HTERT RPE-1 (cell line): Measurements from ENCODE around the gene MADD.

ENCODE experiments used
- in situ Hi-C: fragments of 300-500 bp; cut with MboI; formaldehyde crosslinking; loops from 4 replicates; pipeline ENCODE4 v1.14.3; 2020; ENCODE audit warnings: low sequenced_read_pairs

The MADD gene

DNA sequence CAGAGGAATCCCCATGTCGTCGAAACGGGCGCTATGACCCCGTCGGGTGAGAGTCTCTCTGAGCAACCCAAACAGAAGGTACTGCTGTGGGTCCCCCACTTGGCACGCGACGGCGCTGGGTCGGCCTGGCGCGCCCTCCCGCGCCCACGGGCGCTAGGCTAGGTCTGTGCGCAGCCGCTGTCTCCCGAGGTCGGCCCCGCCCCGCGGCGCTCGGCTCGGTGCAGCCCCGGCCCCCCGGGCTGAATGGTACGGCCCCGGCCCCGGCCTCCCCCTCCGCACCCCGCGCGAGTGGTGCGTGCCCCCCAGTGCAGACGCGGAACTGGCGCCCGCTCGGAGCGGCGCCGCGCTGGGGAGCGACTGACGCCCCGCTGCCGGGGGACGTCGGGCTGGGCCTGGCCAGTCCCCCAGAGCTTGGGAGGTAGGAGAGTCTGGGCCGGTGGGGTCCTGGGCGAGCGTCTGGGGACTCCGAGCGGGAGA lies at the start of gene MADD:
TSS of gene MADD (plus strand) at position 305 of the 477 bp plus-strand sequence.
- in situ Hi-C loops: no loop called here

DNA sequence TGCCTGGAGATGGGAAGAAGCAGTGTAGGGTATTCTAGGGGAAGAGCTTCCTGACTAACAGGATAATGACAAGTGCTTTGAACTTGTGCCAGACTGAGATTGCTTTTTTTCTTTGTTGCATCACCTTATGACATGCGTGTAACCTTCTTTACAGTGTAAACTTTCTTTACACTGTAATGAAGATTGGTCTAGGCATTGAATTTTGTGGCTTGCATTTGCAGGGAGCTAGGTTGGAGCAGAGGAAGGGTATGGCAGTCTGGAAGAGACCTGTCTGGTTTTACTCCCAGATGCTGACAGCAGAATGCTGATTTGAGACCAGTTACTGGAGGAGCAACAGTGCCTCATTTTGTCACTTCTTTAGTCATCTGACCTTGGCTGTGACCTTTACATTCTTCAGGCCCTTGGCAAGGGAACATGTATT lies 49.5 kb upstream of the MADD start:
- in situ Hi-C loops: no loop called here

DNA sequence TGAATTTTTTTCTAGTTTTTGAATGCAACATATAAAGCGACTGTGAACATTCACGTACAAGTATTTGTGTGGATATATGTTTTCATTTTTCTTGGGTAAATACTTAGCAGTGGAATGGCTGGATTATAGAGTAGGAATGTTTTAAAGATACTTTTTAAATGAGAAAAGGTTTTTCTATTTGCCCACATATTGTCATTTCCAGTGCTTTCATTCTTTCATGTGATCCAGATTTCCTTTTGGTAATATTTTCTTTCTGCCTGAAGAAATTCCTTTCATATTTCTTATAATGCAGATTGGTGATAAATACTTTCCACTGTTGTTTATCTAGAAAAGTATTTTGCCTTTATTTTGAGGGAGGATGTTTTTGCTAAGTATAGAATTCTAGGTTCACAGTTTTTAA lies 47.2 kb upstream of the MADD start:
- in situ Hi-C loops: no loop called here

DNA sequence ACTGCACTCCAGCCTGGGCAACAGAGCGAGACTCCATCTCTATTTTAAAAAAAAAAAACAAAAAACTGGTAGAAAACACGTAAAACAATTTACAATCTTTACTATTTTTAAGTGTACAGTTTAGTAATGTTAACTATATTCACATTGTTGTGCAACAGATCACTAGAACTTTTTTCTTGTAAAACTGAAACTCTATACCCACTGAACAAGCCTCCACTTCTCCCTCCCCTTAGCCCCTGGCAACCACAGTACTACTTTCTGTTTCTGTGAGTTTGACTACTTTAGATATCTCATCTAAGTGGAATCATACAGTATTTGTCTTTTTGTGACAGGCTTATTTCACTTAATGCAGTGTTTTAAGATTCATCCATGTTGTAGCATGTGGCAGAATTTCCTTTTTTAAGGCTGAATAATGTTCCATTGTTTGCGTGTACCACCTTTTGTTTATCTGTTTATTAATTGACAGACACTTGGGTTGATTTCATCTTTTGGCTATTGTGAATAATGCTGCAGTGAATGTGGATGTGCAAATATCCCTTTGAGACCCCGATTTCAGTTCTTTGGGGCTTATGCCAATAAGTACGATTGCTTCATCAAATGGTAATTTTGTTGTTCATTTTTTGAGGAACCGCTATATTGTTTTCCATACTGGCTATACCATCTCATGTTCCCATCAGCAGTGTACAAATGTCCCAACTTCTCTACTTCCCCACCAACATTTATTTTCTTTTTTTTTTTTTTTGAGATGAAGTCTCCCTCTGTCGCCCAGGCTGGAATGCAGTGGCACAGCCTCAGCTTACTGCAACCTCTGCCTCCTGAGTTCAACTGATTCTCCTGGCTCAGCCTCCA lies 44.2 kb upstream of the MADD start:
- in situ Hi-C loops: no loop called here

DNA sequence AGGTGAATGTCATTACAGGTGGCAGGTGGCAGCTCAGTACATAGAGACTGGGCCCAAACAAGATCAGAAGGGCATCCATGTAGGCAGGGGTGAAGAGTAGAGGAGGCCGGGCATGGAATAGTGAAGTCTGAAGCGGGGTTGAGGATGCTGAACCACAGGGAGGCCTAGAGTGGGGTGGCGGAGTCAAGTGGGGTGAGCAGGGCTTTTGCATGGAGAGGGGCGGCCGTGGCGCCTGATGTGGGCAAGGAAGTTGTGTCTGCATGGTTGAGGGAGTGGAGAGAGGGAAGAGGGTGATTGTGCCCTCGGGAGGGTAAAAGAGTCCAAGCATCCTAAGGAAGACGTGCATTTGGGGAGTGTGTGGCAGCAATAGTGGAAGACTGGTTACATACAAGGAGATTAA lies 40.8 kb upstream of the MADD start:
- in situ Hi-C loops: no loop called here

DNA sequence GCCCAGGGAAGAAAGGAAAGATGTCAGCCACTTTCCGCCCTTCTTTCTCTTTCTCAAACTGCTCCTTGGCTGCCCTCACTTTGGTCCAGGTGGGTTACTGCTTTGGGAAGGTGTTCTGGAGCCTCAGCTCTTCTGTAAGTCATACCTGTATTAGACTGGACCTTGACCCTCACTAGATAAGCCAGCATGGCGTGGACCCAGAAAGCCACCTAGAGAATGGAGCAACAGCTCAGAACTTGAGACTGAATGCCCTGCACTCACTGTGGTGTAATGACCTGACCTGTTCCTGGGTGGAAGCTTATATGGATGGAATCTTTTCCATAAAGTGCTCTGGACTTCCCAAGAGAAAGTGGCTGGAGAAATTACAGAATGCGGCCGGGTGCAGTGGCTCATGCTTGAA lies 36.9 kb upstream of the MADD start:
- in situ Hi-C loops: no loop called here

DNA sequence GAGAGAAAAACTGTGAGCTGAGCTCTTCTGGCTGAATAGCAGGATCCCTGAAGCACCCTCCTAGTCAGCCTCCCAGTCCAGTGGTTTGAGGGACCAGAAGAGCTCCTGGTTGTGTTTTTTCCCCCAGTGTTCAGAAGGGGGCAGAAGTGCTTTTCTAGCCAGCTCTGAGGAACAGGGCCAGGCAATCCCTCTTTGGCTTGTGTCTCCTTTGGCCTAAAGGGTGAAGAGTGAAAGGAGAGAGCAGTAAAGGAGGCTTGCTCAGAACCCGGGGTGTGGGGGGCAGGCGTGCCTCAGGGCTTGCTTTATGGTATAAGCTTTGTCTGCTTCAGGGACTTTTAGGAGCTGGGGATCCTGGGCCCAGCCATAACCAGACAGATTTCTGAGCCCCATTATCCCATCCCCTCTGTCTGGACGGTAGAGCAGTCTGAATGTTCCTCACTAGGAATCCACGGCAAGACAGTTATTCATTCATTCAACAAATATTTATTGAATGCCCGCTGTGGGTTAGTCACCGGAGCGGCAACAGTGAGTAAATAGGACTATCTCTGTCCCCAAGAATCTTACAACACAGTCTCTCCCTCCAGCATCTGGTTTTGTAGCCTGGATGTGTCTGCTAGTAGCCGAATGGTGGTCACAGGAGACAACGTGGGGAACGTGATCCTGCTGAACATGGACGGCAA lies 35.8 kb upstream of the MADD start:
- in situ Hi-C loops: no loop called here

DNA sequence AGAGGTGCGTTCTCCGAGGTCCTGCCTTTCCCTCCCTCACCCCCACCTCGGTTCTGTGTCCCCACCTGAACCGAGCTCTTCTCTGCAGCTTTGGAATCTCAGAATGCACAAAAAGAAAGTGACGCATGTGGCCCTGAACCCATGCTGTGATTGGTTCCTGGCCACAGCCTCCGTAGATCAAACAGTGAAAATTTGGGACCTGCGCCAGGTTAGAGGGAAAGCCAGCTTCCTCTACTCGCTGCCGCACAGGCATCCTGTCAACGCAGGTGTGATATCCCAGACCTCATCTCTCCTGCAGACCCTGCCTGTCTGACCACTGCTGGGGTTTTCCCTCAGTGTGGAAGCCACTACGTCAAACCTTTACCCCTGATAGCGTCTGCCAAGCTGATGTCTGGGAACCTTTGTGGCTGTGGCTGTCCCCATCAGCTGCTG lies 35.2 kb upstream of the MADD start:
- in situ Hi-C loops: no loop called here

DNA sequence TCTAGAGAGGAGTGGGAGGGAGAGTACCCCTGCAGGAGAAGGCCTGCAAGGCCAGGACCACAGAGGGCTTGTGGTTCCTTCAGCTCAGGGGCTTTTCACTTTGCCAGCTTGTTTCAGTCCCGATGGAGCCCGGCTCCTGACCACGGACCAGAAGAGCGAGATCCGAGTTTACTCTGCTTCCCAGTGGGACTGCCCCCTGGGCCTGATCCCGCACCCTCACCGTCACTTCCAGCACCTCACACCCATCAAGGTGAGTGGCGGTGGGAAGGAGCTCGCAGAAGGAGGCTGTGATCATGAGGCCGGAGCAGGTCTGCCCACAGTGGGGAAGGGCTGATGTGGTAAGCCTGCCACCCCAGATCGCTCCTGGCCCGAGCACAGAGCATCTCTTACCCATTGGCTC lies 34.8 kb upstream of the MADD start:
- in situ Hi-C loops: no loop called here

DNA sequence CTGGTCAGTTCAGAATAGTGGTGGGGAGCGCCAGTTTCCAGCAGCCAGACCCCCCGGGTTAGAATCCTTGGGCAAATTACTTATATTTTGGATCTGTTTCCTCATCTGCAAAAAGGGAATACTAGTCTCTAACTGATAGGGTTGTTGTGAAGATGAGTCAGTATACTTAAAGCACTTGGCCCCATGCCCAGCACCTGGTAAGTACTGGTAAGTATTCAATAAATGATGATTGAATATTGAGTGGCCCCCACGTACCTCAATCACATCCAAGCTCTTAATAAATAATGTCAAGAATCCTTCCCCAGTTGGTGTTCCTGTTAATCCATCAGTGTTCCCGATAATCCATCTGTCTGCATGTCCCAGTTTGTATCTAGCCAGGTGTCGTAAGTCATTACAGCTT lies 33.5 kb upstream of the MADD start:
- in situ Hi-C loops: no loop called here

DNA sequence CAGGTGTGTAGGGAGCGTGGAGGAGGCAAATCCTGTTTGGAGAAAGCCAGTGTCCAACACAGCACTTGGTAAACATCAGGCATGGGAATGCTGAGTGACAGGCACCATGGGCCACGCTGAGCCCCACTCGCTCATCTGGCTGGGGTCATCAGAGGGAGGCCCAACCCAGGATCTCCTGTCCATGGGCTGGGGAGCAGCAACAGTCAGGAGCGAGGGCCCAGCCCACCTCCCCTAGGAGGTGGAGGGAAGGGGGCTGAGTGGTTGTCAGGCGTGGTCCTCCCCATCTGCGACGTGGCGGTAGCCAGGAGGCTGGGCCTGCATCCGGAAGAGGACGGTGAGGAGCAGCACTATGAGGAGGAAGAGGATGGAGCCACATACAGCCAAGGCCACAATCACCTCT lies 30.1 kb upstream of the MADD start:
- in situ Hi-C loops: no loop called here

DNA sequence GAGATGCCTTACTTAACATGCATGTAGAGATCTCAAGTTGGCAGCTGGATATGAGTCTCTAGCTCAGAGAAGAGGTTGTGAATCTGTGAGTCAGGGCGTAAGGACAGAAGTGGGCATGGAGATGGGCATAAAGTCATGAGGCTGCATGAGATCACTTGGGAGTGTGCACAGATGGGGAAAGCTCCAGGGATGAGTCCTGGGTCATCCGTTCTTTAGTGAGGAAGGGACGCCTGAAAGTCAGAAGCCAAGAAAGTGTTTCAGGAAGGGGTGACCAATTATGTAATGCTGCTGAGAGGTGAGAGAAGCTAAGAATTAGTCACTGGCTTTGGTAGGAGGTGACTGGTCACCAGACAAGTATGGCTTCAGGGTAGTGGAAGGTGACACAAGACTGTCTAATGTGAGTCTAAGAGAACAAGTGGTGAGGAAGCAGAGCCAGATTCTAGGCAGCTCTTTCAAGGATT lies 28.1 kb upstream of the MADD start:
- in situ Hi-C loops: no loop called here

DNA sequence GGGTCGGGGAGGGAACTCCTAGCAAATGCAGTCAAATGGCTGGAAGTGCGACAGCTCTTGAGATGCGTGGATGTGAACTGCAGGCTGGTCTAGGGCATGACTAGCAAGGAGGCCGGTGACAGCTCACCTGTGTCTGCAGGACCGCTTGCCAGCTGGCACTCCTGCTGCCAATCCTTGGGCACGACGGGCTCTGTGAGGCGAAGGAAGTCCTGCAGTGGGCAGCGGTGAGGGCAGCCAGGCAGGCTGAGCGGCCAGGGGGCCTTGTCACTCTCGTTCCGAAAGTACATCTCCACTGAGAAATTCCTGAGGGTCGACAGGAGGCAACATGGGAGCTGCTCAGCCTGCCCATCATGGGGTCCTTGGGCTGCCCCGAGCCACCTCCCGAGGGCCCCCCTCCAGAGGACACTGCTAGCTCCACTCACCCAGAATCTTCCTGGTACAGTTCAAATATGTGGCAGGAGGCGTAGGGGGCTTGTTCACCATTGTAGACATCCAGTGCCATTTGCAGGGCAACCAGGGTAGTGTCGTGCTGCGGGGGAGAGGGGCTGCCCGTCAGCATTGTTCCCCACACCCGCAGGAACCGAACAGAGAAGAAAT lies 27.2 kb upstream of the MADD start:
- in situ Hi-C loops: no loop called here

DNA sequence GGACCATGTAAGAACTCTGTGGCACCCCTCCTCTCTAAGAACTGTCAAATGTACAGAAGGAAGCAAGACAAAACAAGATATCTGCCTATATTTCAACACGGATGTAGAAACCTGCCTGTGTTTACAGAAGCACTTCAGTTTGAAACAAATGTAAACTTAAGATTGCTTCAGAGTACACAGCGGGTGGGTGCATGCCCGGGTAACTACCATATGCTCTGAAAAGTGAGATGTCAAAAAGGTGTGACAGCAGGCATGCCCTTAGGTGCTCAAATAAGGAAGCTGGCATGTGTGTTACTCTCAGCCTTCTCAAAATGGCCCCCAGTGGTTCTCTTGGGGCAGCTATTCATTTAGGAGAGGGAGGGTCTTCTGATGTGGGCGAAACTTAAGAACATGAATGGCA lies 26.5 kb upstream of the MADD start:
- in situ Hi-C loops: no loop called here

DNA sequence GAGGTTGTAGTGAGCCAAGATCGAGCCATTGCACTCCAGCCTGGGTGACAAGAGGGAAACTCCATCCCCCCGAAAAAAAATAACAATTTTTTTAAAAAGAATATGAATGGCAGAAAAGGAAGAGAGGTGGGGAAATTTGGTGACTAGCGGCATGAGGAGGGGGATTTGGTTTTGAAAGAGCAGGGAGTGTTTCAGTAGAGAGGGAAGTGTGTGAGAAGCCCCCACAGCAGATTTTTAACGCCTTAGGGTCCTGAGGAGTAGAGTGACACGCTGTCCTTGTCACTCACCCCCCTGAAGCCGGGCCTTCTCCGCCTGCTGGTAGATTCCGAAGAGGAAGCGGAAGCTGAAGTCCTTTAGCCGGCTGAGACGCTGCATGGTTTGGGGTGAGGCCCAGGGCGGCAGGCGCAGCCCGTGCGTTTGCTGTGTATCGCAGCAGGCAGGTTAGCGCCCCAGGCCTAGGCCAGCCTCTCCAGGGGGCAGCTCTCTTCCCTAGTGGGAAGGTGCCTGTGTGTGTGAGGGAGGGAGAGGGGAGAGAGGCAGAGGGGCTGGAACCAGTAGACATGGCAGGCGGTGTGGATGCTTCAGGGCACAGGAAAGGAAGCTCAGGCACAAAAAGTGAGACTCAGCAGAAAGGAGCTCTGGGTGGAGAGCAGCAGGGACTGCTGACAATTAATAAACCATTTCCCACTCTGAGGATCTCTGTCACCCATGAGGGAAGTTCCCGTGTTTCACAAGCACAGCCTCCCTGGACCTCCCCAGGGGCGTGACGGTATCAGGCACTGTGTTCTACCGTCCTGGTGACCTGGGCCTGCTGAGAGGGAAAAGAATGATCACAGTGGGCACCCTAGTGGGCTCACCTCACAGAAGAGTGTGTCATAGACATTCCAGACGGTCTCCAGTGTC lies 25.2 kb upstream of the MADD start:
- in situ Hi-C loops: no loop called here

DNA sequence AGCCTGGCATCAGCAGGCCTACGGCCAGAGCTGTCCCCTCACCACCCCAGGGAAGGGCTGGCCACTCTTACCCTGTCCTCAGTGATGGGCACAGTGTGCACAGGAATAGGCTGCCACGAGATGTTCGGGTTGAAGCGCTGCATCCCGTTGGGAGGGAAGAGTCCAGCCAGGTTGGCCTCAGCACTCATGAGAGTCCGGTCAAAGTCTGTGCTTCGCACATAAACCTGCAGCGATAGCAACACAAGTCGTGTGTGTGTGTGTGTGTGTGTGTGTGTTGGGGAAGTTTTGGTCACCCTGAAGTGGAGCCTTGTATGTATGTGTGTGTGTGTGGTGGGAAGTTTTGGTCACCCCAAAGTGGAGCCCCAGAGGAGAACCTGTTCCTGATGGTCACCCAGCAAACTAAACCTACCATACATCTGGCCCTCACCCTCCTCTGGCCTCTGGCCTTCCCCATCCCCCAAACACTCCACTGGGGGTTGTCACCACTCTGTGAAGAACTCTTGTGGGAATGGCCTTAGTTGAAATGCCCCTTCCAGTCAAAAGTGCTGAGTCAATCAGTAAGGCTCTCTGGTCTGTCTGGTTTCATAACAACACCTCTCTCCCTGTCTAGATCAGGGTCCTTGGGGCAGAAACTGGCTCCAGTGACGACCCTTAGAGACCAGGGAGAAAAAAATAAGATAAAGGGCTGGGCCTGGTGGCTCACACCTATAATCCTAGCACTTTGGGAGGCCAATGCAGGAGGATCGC lies 24.1 kb upstream of the MADD start:
- in situ Hi-C loops: no loop called here

DNA sequence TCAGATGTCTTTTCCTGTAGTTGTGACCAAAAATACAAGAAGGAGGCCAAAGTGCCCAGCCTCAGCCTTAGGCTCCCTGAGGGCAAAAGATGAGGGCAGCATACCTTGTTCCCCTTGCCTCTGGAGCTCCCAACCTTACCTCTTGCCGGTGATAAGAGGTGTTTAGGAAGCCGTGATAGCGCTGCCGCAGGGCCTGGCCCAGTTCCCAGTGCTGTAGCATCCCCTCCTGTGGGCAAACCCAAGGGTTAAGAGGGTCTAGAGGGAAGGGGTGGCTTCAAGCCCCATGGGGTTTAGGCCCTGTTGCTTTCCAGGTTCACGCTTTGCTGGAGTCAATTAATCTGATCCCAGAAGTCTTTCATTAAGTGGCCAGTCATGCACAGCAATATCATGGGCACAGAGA lies 22.4 kb upstream of the MADD start:
- in situ Hi-C loops: no loop called here

DNA sequence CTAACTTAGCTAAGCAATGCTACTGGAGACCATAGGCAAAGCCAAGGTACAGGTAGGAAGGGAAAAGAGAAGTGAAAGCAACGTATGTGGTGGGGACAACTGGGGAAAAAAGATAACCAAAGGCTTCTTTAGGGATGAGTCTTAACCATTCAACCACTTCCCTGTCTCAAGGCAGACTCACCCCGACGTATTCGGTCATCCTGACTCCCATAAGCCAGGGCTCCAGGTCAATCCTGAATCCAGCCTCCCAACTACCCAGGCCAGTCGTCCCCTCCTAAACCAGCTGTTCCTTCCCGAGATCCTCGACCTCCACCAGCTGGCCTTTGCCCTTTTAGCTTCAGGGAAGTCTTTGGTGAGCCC lies 21.6 kb upstream of the MADD start:
- in situ Hi-C loops: no loop called here

DNA sequence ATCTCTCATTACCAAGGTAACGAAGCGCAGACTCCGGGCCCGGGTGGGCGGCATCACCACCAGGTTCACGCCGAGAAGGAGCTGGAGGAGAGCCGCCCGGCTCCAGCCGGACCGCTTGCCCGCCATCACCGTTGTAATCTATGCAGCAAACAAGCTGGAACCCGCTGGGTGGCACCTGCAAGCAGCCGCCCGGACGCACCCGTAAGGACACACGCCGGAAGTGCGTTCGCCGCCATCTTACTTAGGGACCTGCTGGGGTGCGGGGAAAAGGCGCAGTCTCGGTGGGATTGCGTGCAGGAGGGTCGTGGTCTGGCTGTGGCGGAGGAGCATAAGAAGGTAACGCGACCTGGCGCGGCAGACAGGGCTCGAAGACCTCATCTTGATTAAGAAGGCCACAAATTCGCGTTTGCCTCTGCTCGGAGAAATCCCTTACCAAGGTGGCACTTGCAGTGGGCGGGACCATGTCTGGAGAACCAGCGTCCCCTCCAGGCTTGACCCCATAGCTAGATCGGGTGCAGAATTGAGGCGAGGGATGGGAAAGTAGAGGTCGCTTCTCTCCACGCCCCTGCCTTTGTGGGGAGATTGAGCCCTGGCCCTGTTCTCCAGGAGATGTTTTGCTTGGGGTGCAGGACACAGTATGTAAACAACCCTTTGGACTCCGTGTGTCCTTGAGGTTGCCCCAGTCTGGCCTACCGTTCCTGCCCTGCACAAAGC lies 21.1 kb upstream of the MADD start, which contains the start of gene ACP2:
TSS of gene ACP2 (minus strand) at position 151 of the 714 bp plus-strand sequence. CDS start at position 126, 25 bp downstream.
- in situ Hi-C loops: no loop called here

DNA sequence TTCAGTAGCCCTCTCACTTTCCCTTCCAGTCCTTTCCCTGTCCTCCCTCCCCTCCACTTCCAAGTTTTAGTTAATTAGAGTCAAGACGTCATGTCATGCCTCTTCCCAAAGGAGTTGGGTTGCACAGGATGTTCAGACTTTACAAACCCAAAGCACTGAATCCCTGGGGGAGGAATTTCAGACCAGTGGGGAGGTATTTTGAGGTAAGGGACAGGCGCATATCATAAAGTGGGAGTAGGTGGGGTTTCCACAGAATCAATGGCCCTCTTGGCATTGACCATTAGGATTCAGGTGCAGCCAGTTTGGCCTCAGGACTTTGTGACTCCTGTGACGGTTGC lies 20.6 kb upstream of the MADD start:
- in situ Hi-C loops: no loop called here
